Bronchial epithelial cell (primary cell): ENCODE data around the gene PHIP. TPM values are rescaled to one million over a fixed set of nuclear protein-coding genes. Genes with fewer than 3 reads are reported as not detected.
A peak's percentile ranks its signal among the peaks of the same experiment; 100 is the strongest.

Experiments
- DNase-seq: peaks from one replicate; pipeline ENCODE4 v3.0.0-alpha.2; 2010; ENCODE audit warnings: low read depth
- FAIRE-seq: peaks from 2 replicates; lab custom pipeline; 2011; peaks lifted over from hg19 to GRCh38; lab: Jason Lieb, UNC
- H3K27me3 ChIP-seq: 2 replicates; pipeline ENCODE4 v1.5.1; 2011; ENCODE audit warnings: low read length; ENCODE audit not compliant: control insufficient read depth, insufficient read depth
- H3K36me3 ChIP-seq: 2 replicates; pipeline ENCODE4 v1.5.1; 2011; ENCODE audit warnings: low read length; ENCODE audit not compliant: control insufficient read depth, insufficient read depth
- H3K4me3 ChIP-seq: 2 replicates; pipeline ENCODE4 v1.5.1; 2011; ENCODE audit warnings: mild to moderate bottlenecking, low read depth, low read length, control low read depth
- CTCF ChIP-seq: IDR thresholded peaks from 2 replicates; pipeline ENCODE4 v1.5.1; 2011; ENCODE audit warnings: mild to moderate bottlenecking, moderate library complexity, low read length, control low read depth, inconsistent platforms; ENCODE audit not compliant: insufficient read depth, severe bottlenecking
- total RNA-seq: library from RNA; depleted of rRNA; stranded (reverse); fragments of >200 nt; gene quantifications from 2 replicates; pipeline ENCODE4 v1.2.1, GENCODE V29; 2014

Gene PHIP
- 12.9 and 13.2 TPM in 2 replicates for total RNA-seq

- TF ChIP-seq CTCF: no peak
- no peak for FAIRE-seq
- DNase-seq: peak; percentile 81
- Histone ChIP-seq H3K4me3 (peak within 1 kb of the TSS; percentile 86), H3K36me3 (no peaks in the 10 kb centered on the region), H3K27me3 (no peaks in the 10 kb centered on the region)
Observed at GRCh38 chr6:79078075-79078969, at the start of gene PHIP. Gene PHIP (minus strand): TSS chr6:79078254. CDS start chr6:79078068, 186 bp downstream.

DNA sequence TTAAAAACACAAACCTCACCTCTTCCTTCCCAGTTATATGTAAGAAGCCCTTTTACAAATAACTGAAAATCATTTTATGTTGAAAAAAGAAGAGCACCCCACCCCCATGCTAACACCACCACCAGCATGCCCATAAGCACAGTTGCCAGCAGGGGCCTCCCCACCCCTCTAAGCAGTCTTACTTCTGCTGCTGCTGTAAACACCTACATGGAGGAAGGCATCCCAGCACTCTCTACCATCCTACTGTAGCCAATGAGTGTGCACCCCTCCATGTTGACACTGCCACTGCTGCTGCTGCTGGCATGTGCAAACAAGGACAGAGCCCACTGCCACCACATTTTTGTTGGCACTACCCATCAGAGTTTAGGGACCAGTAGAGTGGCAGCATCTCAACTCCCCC, 49.6 kb upstream of the PHIP start:
- Histone ChIP-seq H3K4me3 (no peak overlapping the region), H3K27me3 (no peaks in the 10 kb centered on the region), H3K36me3 (no peaks in the 10 kb centered on the region)
- peak; percentile 36 for FAIRE-seq
- DNase-seq: no peak
- TF ChIP-seq CTCF: no peak

GRCh38 chr6:79119217-79119616, 41.2 kb upstream of the PHIP start:
- DNase-seq: no peak
- no peak for TF ChIP-seq CTCF
- no peak for FAIRE-seq
- Histone ChIP-seq H3K4me3 (no peak overlapping the region), H3K36me3 (no peaks in the 10 kb centered on the region), H3K27me3 (no peaks in the 10 kb centered on the region)

- H3K27me3 ChIP-seq: no peaks in the 10 kb centered on the region
- FAIRE-seq (no peak), DNase-seq (peak; percentile 36)
- H3K36me3 ChIP-seq: no peaks in the 10 kb centered on the region
- no peak for TF ChIP-seq CTCF
- H3K4me3 ChIP-seq: no peak overlapping the region
Observed at GRCh38 chr6:79117752-79118151, 39.7 kb upstream of the PHIP start.

DNA sequence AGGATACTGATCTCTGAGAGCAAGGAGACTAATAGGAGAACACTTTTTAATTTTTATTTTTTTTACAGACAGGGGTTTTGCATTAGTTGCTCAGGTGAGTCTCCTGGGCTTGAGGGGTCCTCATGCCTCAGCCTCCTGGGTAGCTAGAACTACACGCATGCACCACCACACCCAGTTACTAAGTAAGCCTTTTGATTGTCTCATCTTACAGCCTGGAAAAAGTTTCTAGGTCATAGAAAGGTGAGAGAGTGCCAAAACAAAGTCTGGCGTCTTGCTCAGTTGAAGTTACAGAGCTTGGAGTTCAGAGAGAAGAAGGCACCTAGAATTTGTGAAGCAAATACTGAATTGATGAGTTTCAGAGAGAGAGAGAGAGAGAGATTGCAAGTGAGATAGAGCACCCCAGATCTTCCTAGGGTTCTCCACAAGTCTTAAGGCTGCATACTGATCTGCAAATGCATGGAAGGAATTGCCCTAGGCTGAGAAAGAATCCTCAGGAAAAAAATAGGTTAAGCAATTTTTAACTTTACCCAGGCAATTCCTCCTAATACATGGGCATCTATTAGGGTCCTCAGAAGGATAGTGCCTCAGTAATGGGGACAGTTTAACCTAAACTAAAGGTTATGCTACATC, 37.6 kb upstream of the PHIP start:
- DNase-seq: no peak
- no peak for TF ChIP-seq CTCF
- no peaks in the 10 kb centered on the region for H3K27me3 ChIP-seq
- no peaks in the 10 kb centered on the region for H3K36me3 ChIP-seq
- H3K4me3 ChIP-seq: no peak overlapping the region
- FAIRE-seq: no peak
